Stomach smooth muscle (tissue), 2 donors: ENCODE data around the gene PRUNE2.

Experiments used
- H3K27ac ChIP-seq: one replicate; pipeline ENCODE4 v1.7.0; 2013; ENCODE audit warnings: mild to moderate bottlenecking, low read length, inconsistent platforms
- H3K27me3 ChIP-seq, 2 donors: one replicate each; pipeline ENCODE4 v1.7.0; 2013; ENCODE audit warnings: low read length in 2 of 2; ENCODE audit not compliant: insufficient read depth in 2 of 2, control insufficient read depth in 1 of 2
- H3K36me3 ChIP-seq, 2 donors: one replicate each; pipeline ENCODE4 v1.7.0; 2013; ENCODE audit warnings: low read length in 2 of 2; ENCODE audit not compliant: control insufficient read depth in 2 of 2, insufficient read depth in 2 of 2
- H3K4me1 ChIP-seq: one replicate; pipeline ENCODE4 v1.7.0; 2013; ENCODE audit warnings: low read length; ENCODE audit not compliant: control insufficient read depth, insufficient read depth
- H3K4me3 ChIP-seq, 2 donors: one replicate each; pipeline ENCODE4 v1.7.0; 2013; ENCODE audit warnings: low read length in 2 of 2
- H3K9ac ChIP-seq, 2 donors: one replicate each; pipeline ENCODE4 v1.7.0; 2013; ENCODE audit warnings: low read length in 2 of 2, mild to moderate bottlenecking in 1 of 2
- H3K9me3 ChIP-seq, 2 donors: one replicate each; pipeline ENCODE4 v1.7.0; 2013; ENCODE audit warnings: low read length in 2 of 2; ENCODE audit not compliant: control insufficient read depth in 2 of 2
- donor health status: healthy.
- donor health status: Pancreatic carcinoma.

The PRUNE2 gene

GRCh38 chr9:76734716-76735115 is 171.2 kb downstream of the PRUNE2 start:
- Histone ChIP-seq H3K36me3 (peaks cover 0 to 2% of the 10 kb centered on the region in 2 donors), H3K27me3 (no peaks in the 10 kb centered on the region), H3K4me3 (no peak overlapping the region), H3K9ac (no peak overlapping the region), H3K9me3 (no peaks in the 10 kb centered on the region), H3K4me1 (peaks cover 10% of the 10 kb centered on the region), H3K27ac (no peak overlapping the region)

- peaks cover 10% of the 10 kb centered on the region for H3K4me1 ChIP-seq
- H3K27me3 ChIP-seq: no peaks in the 10 kb centered on the region
- H3K9ac ChIP-seq: no peak overlapping the region
- H3K4me3 ChIP-seq: no peak overlapping the region
- no peak overlapping the region for H3K27ac ChIP-seq
- H3K36me3 ChIP-seq: peaks cover 0 to 2% of the 10 kb centered on the region in 2 donors
- no peaks in the 10 kb centered on the region for H3K9me3 ChIP-seq
Measured at GRCh38 chr9:76733096-76733495, 172.8 kb downstream of the PRUNE2 start.

- H3K4me1 ChIP-seq: peaks cover 10% of the 10 kb centered on the region
- no peaks in the 10 kb centered on the region for H3K9me3 ChIP-seq
- H3K9ac ChIP-seq: no peak overlapping the region
- H3K36me3 ChIP-seq: peaks cover 0 to 2% of the 10 kb centered on the region in 2 donors
- no peak overlapping the region for H3K4me3 ChIP-seq
- no peaks in the 10 kb centered on the region for H3K27me3 ChIP-seq
- no peak overlapping the region for H3K27ac ChIP-seq
Measured at GRCh38 chr9:76732341-76732958, 173.5 kb downstream of the PRUNE2 start.

- Histone ChIP-seq H3K9me3 (no peaks in the 10 kb centered on the region), H3K27ac (no peak overlapping the region), H3K9ac (no peak overlapping the region), H3K36me3 (peaks cover under 1 to 2% of the 10 kb centered on the region in 2 donors), H3K4me1 (peaks cover 10% of the 10 kb centered on the region), H3K4me3 (no peak overlapping the region), H3K27me3 (no peaks in the 10 kb centered on the region)
Measured at GRCh38 chr9:76730801-76731200, 175.1 kb downstream of the PRUNE2 start.

- Histone ChIP-seq H3K4me3 (no peak overlapping the region), H3K4me1 (peaks cover 10% of the 10 kb centered on the region), H3K27me3 (no peaks in the 10 kb centered on the region), H3K27ac (no peak overlapping the region), H3K9me3 (no peaks in the 10 kb centered on the region), H3K36me3 (peaks cover 2 to 4% of the 10 kb centered on the region in 2 donors), H3K9ac (no peak overlapping the region)
Measured at GRCh38 chr9:76729980-76730737, 175.8 kb downstream of the PRUNE2 start.

- H3K4me3 ChIP-seq: no peak overlapping the region
- no peaks in the 10 kb centered on the region for H3K27me3 ChIP-seq
- H3K4me1 ChIP-seq: peaks cover 10% of the 10 kb centered on the region
- no peaks in the 10 kb centered on the region for H3K9me3 ChIP-seq
- H3K9ac ChIP-seq: no peak overlapping the region
- no peak overlapping the region for H3K27ac ChIP-seq
- peaks cover 0 to 4% of the 10 kb centered on the region in 2 donors for H3K36me3 ChIP-seq
Measured at GRCh38 chr9:76729116-76729515, 176.8 kb downstream of the PRUNE2 start.

- Histone ChIP-seq H3K4me3 (no peak overlapping the region), H3K9ac (no peak overlapping the region), H3K36me3 (peaks cover 0 to 4% of the 10 kb centered on the region in 2 donors), H3K27ac (no peak overlapping the region), H3K27me3 (no peaks in the 10 kb centered on the region), H3K4me1 (no peaks in the 10 kb centered on the region), H3K9me3 (no peaks in the 10 kb centered on the region)
Measured at GRCh38 chr9:76725885-76726284, 180.0 kb downstream of the PRUNE2 start.

GRCh38 chr9:76725011-76725546 is 180.8 kb downstream of the PRUNE2 start:
- Histone ChIP-seq H3K27me3 (no peaks in the 10 kb centered on the region), H3K4me3 (no peak overlapping the region), H3K36me3 (peaks cover 0 to 4% of the 10 kb centered on the region in 2 donors), H3K9me3 (no peaks in the 10 kb centered on the region), H3K4me1 (no peaks in the 10 kb centered on the region), H3K9ac (no peak overlapping the region), H3K27ac (no peak overlapping the region)

GRCh38 chr9:76720245-76720644 is 185.7 kb downstream of the PRUNE2 start:
- Histone ChIP-seq H3K9ac (no peak overlapping the region), H3K9me3 (no peaks in the 10 kb centered on the region), H3K36me3 (no peaks in the 10 kb centered on the region), H3K4me1 (peaks cover 7% of the 10 kb centered on the region), H3K27ac (no peak overlapping the region), H3K4me3 (no peak overlapping the region), H3K27me3 (no peaks in the 10 kb centered on the region)

GRCh38 chr9:76718166-76718565 is 187.7 kb downstream of the PRUNE2 start:
- H3K27me3 ChIP-seq: no peaks in the 10 kb centered on the region
- H3K36me3 ChIP-seq: peaks cover 0 to 3% of the 10 kb centered on the region in 2 donors
- peaks cover 7% of the 10 kb centered on the region for H3K4me1 ChIP-seq
- no peak overlapping the region for H3K27ac ChIP-seq
- H3K9me3 ChIP-seq: no peaks in the 10 kb centered on the region
- no peak overlapping the region for H3K4me3 ChIP-seq
- H3K9ac ChIP-seq: no peak overlapping the region

GRCh38 chr9:76717613-76718012 is 188.3 kb downstream of the PRUNE2 start:
- Histone ChIP-seq H3K9ac (no peak overlapping the region), H3K36me3 (peaks cover 2 to 7% of the 10 kb centered on the region in 2 donors), H3K9me3 (no peaks in the 10 kb centered on the region), H3K27me3 (no peaks in the 10 kb centered on the region), H3K4me1 (peaks cover 7% of the 10 kb centered on the region), H3K27ac (no peak overlapping the region), H3K4me3 (no peak overlapping the region)
